Middle frontal gyrus (tissue), 1 donor: ENCODE measurements around the gene PRRT4.

Source experiments
- DNase-seq: peaks from one replicate; pipeline ENCODE4 v3.0.0-alpha.2; 2015; ENCODE audit warnings: low spot score; ENCODE audit errors: extremely low spot score

PRRT4 gene

DNA sequence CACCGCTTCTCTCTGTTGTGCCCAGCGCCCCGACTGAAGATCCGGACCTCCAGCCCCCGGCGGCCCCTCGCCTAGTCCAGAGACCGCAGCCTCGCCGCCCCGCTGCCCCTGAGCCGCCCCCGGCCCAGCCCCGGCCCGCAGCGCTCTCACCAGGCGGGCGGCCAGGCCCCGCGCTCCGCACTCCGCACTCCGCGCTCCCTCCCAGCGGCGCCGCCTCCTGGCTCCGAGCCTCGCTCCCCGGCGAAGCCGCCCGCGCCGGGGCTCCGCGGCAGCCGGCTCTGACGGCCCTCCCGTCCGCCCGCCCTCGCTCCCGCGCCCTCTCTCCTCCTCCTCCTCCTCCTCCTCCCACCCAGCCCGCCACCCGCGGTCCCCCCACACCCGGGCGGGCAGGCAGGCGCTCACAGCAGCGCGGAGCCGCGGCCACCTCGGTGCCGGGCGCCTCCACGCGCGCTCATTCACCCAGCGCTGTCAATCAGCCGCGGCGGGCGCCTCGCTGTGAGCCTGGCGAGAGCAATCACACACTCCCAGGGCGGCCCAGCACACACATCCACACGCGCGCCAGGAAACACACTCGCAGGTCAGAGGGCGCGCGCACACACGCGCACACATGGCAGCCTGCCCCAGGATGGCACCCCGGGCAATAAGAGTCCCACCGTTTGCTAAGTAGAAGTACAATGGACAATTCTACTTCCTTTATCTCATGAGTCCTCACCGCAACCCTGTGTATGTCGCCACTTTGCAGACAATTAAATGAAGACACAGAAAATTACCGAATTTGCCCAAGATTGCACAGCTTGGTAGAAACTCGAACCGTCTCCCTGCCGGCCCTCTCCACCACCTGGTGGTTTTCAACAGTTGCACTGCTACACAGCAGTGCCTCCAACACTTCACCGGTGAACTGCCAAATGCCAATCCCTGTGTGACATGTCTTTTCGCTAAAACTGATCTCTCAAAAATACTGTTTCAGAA lies at the start of gene PRRT4:
TSS of gene PRRT4 (minus strand) at position 280 of the 969 bp plus-strand sequence.
- DNase-seq: no peak

DNA sequence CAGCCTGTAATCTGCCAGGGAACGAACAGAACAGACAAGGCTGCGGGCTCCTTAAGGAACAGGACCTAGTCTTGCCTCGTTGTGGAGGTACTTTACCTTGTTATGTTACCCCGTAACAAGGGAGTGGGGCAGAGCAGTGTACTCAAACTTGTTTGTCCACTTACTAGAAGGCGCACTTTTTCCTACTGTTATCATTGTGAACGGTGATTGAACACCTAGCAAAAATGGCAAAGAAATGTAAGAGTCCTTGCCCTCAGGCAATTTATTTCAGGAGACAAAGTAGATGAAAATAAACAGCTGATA lies 48.9 kb upstream of the PRRT4 start:
- DNase-seq: no peak

DNA sequence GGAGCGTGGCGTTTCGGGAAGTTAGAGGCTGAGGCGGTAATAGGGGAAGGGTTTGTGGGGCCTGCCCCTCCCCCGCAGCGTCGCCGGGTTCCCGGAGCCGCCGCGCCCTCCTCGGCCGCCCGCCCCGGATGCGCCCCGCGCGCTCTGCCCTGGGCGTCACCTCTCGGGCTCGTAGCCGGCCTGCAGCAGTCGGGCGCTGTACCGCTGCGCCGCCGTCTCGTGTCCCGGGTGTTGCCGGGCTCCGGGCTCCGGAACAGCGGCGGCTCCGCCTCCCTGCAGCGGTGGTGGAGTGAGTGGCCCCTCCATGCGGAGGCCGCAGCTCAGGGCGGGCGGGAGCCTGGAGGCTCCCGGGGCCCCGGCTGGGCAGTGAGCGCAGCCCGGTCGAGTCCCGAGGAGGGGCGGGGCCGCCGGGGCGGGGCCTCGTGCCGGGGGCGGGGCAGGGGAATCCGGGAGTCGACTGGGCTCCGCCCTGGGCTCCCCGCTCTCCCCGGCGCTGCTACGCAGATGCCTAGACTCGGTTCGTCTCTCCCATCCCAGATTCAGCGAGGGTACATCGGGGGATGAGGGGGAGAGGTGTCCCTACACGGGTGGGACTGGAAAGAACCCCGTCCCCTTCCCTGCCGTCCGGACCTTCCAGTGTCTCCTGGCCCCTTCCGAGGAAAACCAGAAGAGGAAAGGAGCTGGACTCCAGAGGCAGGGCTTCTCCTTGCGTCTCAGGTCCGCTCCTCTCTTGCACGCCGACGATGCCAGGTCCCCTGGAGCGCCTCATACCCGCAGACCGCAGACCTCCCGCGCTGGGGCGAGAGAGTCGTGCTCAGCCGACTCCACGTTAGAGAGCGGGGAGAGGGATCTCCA lies 48.3 kb upstream of the PRRT4 start, which contains the start of gene IMPDH1:
TSS of gene IMPDH1 (minus strand) at position 387 of the 855 bp plus-strand sequence. CDS start at position 306, 81 bp downstream.
- peak; percentile 33 for DNase-seq

DNA sequence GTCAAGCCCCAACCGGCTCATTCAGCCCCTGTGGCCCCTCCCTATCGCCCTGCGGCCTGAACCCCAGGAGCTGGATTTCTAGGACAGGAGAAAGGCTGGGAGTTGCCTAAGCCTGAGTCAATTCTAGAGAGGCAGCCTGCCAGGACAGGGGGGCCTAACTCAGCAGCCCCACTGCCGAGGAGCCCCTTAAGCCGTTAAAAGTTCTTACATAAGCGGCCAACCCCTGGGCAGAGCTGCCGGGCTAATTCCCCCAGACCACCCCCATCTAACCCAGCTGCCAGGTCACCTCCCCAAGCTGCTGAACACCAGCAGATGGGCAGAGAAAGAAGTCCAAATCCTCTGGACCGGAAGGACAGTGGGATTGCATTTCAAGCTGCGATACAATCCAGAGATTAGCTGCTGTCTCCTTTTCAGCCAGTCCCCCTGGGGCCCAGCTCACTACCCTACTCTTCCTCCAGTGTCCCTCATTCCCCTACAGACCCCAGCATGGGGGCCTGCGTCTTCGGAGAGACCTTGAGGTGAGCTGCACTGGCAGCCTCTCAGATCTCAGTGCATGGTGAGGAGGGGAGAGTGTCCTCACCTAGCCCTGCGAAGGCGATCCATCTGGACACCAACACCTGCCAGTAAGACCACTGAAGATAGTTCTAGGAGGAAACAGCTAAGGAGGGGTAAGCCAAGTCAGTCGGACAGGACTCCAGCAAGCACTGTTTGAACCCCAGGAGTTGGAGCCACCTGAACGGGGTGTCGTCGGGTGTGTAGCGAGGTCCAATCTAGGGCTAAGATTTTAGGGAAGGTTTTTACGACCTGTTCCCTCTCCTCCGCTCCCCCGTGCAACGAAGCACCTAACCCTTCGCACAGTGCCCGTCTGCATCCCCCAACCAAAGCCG lies 47.5 kb upstream of the PRRT4 start:
- no peak for DNase-seq

DNA sequence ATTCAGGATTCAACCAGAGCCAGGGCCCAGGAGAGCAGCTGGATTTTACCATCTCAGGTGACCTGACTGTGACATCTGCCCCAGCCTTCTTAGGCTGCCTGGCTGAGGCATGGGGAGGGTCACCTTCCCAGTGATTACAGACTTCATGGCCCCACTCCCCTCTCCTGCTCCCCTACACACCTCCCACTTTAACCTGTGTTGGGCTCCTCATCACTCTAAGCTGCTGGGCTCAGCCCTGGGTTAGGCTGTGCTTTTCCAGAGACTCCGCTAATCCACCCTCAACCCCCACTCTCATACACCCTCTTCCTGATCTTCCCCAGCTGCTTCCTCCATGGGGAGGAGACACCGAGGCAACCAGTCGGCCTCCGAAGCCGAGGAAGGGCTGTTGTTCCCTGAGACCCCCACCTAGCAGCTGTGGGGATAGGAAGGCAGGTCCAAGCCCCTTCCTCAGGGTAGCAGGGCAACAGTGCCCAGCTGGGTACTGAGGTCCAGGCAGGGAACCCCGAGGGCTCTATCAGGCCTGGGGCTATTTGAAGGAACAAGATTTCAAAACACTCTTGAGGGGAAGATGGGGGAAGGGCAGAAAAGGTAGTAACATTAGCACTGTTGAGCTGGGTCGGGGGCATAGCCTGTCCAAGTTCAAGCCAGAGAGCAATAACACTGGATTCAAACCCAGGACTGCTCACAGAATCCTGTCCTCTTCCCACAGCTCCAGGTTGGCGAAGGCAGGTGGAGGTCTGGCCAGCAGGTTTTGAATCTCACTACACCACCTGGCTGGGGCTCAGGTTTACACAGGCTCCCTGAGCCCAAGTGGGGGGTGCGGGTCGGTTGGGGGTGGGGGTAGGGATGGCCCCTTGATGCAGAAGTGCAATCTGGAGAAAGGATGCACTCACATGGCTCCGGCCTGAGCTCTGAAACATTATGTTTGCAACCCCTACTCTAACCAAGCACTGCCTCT lies 46.5 kb upstream of the PRRT4 start:
- DNase-seq: no peak

DNA sequence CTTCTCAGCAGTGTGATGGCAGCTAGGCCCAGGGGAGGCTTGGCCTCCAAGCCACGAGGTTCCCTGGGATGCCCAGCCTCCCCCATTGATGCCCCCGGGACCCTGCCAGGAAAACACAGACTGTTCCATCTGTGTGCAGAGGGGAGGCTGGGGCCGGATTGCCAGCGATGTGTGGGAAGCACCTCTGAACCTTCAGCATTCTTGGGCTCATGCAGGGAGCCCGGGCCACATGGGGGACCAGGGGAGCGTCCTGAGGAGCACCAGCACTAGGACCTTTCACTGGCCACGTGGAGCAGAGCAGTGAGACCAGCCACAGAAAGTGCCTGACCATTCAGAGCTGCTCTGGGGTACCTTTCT lies 45.7 kb upstream of the PRRT4 start:
- DNase-seq: no peak

DNA sequence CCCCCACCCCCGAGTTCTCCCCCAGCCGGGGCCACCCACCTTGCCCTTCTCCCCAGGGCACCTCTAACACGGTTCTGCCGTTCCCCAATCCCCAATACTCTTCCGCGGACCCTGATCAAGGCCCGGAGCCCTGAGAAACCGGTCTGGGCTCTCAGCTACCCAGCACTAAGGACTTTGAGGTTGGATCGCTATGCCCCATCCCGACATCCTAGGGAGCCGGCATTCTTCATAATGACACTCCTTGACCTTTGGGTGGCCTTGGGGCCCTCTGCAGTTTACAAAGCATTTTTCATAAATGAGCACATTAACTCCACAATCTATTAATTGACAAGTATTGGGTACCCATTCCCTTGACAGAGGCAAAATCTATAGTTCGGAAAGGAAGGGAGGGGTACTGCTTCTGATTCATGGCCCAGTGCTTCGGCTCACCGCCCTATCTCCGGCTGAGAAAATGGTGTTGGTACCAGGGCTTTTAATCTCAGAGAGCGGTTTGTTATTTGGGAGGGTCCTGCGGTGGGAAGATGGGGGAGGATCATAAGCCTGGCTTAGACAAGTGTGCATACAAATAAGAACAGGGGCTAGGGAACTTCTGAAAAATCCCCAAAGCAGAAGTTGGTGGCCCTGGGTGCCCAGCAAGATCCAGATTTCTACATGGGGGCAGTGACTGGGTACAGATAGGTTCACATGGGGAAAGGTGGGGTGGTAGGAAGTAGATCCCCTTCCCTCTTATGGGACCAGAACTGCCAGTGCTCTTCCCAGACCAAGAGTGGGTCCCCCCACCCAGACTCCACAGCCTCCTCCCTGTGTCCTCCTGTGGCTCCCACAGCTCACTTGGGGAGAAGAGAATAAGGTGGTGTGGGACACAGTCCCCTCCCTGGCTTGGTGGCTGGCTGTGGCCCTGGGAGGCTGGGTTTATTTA lies 45.1 kb upstream of the PRRT4 start:
- DNase-seq: no peak

DNA sequence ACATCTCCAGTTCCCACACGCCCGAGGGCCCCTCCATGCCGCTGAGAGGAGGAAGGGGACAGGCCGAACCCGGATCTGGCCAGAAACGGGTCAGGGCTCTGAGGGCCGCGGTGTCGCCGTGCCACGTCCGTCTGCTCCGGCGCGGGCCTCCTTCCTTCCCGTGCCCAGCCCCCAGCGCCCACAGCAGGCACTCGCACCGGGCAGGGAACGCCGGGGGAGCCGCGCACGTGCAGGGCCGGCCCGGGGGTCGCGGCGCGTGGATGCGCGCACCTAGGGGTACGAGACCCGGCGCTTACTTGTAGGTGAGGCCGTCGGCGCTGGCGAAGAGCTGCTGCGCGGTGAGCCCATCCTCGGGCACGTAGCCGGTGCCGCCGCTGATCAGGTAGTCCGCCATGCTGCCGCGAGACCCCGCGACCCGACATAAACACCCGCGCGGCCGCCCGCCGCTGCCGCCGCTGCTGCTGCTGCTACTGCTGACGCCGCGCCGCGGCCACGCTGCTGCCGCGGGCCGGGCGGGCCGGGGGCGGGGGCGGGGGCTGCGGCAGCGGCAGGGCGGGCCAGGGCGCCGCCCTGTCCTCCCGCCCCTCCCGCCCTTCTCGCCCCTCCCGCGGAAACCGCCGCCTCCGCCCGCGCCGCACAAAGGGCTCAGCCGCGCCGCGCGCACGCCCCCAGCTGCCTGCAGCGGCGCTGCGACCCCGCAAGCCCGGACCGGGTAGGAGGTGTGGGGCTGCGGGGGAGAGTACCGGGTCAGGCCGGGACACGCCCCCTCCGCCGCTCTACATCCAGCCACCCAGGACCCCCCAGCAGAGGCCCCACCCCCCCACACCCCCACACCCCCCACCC lies 44.2 kb upstream of the PRRT4 start:
- no peak for DNase-seq

DNA sequence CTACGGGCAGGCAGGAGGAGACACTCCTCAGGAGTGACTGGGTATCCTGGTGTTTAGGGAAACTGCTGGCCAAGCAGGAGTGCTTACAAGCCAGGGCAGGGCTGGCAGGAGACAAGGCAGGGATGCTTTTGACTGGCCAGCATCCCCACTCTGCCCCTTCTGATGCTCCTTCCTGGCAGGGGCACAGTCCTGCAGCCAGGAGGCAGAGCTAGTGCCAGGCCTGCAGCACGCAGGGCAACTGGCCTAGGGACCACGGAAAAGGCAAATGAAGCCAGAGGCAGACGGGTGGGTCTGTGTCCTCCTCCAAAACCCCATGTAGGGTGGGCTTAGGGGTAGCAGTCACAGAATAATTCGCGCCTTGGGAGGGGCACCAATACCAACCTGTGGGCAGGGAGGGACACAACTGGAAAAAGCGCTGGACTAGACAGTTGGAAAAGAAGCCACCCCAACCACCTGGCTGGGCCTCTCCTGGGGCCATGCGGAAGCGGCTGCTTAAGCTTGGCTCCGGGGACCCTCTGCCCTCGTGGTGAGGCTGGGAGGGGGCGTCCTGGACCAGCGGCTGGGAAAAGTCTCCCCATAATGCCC lies 43.5 kb upstream of the PRRT4 start:
- no peak for DNase-seq

DNA sequence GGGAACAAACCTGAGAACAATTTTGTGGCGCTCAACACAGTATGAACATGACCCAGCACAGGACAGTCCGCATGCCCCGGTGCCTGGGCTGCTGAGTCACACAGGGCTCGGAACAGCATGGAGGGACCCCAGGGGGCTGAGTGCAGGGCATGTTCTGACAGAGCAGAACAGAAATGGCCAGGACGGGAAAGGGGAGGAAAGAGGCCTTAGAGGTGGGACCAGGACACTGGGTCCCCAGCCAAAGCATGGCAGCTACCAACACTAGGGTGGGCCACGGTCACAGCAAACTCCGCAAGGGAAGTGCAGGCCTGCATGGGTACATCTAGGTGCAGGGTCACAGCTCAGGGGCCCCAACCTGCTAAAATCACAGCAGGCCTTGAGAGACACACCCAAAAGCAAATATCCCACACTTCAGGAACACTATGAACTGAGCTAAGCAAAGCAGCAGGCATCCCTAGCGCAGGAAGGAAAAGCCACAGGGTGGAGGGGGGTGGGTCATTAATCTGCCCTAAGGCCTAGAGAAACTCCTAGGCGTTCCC lies 42.7 kb upstream of the PRRT4 start:
- DNase-seq: no peak

DNA sequence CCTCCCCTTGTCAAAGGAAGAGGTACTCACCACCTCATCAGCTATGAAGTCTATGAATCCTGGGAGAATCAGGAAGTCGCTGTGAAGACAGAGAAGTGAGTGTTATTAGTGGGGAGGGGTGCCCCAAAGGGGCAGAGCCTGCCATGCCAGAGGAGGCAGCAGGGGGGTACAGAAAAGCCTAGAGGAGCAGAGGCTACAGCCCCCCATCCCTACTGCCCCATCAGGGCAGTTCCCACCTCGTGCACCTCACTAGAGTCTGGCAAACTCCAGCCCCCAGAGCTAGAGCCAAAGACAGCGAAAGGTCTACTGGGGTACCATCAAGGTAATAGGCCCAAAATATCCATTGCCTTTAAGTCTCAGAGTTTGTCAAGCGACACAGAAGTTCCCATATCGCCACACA lies 42.2 kb upstream of the PRRT4 start:
- no peak for DNase-seq

DNA sequence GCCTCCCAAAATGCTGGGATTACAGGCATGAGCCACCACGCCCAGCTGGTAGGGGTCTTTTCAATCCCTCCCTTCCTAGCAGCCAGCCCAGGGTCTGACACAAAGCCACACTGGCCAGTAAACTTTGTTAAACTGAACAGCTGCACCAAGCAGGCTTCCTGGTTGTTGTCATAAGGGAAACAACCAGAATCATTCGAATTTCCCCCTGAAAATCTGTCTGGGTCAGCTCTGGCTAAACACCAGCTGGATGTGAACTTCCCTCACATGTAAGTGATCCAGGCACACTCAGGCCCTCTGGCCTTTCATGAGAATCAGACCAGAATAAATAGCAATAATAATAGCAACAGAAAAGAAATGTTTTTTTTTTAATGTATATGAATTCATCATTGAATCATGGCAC lies 40.9 kb upstream of the PRRT4 start:
- no peak for DNase-seq

DNA sequence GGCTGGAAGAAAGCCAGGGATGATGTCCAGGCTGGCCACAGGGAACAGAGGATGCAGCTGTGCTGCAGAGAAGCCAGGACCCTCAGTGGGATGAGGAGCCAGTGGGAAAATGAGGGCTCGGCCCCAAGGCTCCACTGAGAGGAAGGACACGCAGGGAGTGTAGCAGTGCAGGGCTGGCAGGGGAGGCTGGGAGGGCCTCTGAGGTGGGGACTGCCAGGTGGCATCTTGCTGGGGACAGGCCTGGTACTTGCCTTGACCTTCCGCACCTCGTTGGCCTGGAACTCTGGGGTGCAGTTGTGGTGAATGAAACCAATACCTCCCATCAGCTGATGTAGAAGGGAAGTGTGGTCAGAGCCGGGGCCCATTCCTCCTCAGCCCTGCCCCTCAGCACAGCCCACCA lies 39.1 kb upstream of the PRRT4 start:
- no peak for DNase-seq

DNA sequence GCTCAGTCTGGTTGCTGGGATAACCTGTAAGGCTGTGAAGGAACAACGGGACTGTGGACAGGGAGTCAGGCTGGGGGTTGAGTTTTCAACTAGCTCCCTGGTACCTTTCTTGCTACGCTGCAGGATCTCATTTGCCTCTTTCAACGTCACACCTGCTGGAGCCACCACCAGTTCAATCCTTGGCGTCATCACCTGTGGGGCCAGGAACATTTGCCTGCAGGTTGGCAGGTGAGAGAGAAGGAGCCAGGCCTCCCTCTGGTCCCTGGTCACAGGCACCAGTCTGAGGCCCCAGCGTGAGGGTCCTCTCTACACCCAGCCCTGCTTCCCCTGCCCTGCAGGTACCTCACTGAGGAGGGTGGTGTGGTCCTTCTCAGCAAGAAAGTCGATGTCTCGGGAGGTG lies 38.5 kb upstream of the PRRT4 start:
- DNase-seq: no peak

DNA sequence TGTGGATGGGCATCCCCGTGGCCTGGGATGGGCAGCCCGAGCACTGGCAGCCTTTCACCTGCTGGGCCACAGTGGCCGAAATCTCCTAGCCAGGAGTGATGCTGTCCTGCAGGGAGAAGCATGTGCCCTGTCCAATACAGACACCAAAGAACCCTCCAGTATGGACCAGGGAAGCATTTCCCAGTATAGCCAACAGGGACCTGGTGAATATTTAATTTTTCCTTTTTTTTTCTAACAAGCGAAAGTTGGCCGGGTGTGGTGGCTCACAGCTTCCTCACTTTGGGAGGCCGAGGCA lies 37.3 kb upstream of the PRRT4 start:
- no peak for DNase-seq

DNA sequence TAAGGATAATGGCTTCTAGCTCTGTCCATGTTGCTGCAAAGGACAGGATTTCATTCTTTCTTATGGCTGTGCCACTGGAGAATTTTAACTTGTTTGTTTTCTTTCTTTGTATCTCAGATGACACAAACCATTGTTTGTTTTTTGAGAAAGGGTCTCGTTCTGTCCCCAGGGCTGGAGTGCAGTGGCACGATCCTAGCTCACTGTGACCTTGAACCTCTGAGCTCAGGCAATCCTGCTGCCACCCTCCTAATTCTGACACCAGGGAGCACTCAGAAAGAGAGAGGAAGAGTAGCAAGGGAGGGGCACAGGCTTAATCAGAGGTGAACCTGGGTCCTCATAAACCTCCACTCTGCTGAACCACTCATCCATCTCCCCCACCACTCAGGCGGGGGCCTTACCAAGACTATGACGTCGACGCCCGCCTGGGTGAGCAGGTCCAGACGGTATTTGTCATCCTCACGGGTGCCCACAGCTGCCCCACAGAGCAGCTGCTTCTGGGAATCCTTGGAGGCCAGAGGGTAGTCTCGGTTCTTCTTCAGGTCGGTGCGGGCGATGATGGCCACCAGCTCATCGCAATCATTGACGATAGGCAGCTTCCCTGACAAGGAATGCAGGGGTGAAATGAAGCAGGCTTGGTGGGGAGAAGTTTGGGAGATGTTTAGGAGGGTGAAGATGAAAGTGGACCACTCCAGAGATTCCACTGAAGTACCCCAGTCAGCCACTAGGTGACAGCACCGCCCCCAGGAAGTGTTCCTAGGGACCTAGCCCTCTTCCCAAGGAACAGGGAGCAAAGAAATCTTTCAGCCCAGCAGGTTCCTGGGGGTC lies 36.7 kb upstream of the PRRT4 start:
- DNase-seq: no peak

DNA sequence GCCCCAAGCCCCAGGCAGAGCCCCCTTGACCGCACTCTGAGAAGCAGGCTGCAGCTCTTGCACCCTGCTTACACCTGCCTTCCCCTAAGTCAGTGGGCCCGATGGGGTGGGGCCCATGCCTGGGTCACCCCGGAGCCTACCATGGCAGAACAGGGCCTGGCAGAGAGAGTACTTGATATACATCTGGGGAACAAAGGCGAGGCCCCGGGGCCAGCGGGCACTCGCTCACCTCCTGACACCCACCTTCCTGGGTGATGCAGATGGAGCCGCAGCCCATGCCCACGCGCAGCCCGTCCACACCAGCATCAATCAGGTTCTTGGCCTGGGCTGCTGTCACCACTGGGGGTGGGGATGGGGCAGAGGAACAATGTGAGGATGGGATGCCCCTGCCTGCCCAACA lies 34.9 kb upstream of the PRRT4 start:
- DNase-seq: no peak
